Colon (tissue), 2 donors: ENCODE data around the gene CD83.
"Not testable (repeated sequence)": the region's sequence is repeated elsewhere in the genome, so short reads cannot be mapped to it uniquely, and the experiment has no call there.

Experiments
- FAIRE-seq: peaks from 2 replicates; lab custom pipeline; 2012; peaks lifted over from hg19 to GRCh38; lab: Jason Lieb, UNC
- donor health status: control.
- donor health status: control.

CD83 gene

GRCh38 chr6:14117158-14118090, at the start of gene CD83:
CD83 (plus strand) TSS chr6:14117772; CDS start chr6:14117812, 40 bp downstream.
- FAIRE-seq: no peak

GRCh38 chr6:14068133-14068532, 49.4 kb upstream of the CD83 start:
- no peak for FAIRE-seq

GRCh38 chr6:14068623-14069022, 48.9 kb upstream of the CD83 start:
- no peak for FAIRE-seq

- FAIRE-seq: no peak
Observed at GRCh38 chr6:14070457-14070856, 47.1 kb upstream of the CD83 start.

- FAIRE-seq: no peak
Observed at GRCh38 chr6:14072084-14072483, 45.5 kb upstream of the CD83 start.

- FAIRE-seq: not testable (repeated sequence)
Observed at GRCh38 chr6:14073561-14074354, 43.8 kb upstream of the CD83 start.

- no peak for FAIRE-seq
Observed at GRCh38 chr6:14074476-14075094, 43.0 kb upstream of the CD83 start.

GRCh38 chr6:14075095-14075503, 42.5 kb upstream of the CD83 start:
- FAIRE-seq: no peak

- no peak for FAIRE-seq
Observed at GRCh38 chr6:14077193-14077867, 40.2 kb upstream of the CD83 start.

- FAIRE-seq: no peak
Observed at GRCh38 chr6:14079433-14079832, 38.1 kb upstream of the CD83 start.

GRCh38 chr6:14079971-14080370, 37.6 kb upstream of the CD83 start:
- FAIRE-seq: no peak

GRCh38 chr6:14081126-14081525, 36.4 kb upstream of the CD83 start:
- FAIRE-seq: no peak

- no peak for FAIRE-seq
Observed at GRCh38 chr6:14082771-14083170, 34.8 kb upstream of the CD83 start.

- no peak for FAIRE-seq
Observed at GRCh38 chr6:14083262-14083661, 34.3 kb upstream of the CD83 start.

- no peak for FAIRE-seq
Observed at GRCh38 chr6:14083751-14084150, 33.8 kb upstream of the CD83 start.

GRCh38 chr6:14084388-14084787, 33.2 kb upstream of the CD83 start:
- no peak for FAIRE-seq

- no peak for FAIRE-seq
Observed at GRCh38 chr6:14085176-14085787, 32.3 kb upstream of the CD83 start.

GRCh38 chr6:14086701-14087100, 30.9 kb upstream of the CD83 start:
- no peak for FAIRE-seq

GRCh38 chr6:14088600-14089192, 28.9 kb upstream of the CD83 start:
- no peak for FAIRE-seq

- no peak for FAIRE-seq
Observed at GRCh38 chr6:14089224-14089623, 28.3 kb upstream of the CD83 start.

GRCh38 chr6:14091339-14091978, 26.1 kb upstream of the CD83 start:
- FAIRE-seq: no peak
